Hepatocyte (in vitro differentiated cells): ENCODE results near the gene REN. TPM values are rescaled to one million over a fixed set of nuclear protein-coding genes. Genes with fewer than 3 reads are reported as not detected.

Experiments used
- DNase-seq: peaks from one replicate; pipeline ENCODE4 v3.0.0-alpha.2; 2016; ENCODE audit warnings: low spot score
- H2AFZ ChIP-seq: fragments of 200-600 bp; sonication (generic); 2 replicates; pipeline ENCODE4 v1.6.0; 2016; ENCODE audit warnings: antibody characterized with exemption, mild to moderate bottlenecking
- H3K27ac ChIP-seq: fragments of 200-600 bp; sonication (generic); 2 replicates; pipeline ENCODE4 v1.5.1; 2016; ENCODE audit warnings: mild to moderate bottlenecking
- H3K27me3 ChIP-seq: fragments of 200-600 bp; sonication (generic); 2 replicates; pipeline ENCODE4 v1.6.1; 2016
- H3K36me3 ChIP-seq: fragments of 200-600 bp; sonication (generic); replicated peaks from 2 replicates; pipeline ENCODE4 v1.5.1; 2016; ENCODE audit warnings: low read depth; ENCODE audit not compliant: insufficient read depth
- H3K4me1 ChIP-seq: fragments of 200-600 bp; sonication (generic); 2 replicates; pipeline ENCODE4 v1.5.1; 2016; ENCODE audit warnings: mild to moderate bottlenecking, moderate library complexity; ENCODE audit not compliant: insufficient read depth
- H3K4me2 ChIP-seq: fragments of 200-600 bp; sonication (generic); 2 replicates; pipeline ENCODE4 v1.6.0; 2016
- H3K4me3 ChIP-seq: fragments of 200-600 bp; sonication (generic); 2 replicates; pipeline ENCODE4 v1.5.1; 2016; ENCODE audit warnings: mild to moderate bottlenecking
- H3K79me2 ChIP-seq: fragments of 200-600 bp; sonication (generic); 2 replicates; pipeline ENCODE4 v1.6.0; 2017; ENCODE audit warnings: mild to moderate bottlenecking
- H3K9me2 ChIP-seq: fragments of 200-600 bp; sonication (generic); replicated peaks from 2 replicates; pipeline ENCODE4 v1.6.0; 2017; ENCODE audit warnings: mild to moderate bottlenecking; ENCODE audit not compliant: insufficient read depth
- H3K9me3 ChIP-seq: fragments of 200-600 bp; sonication (generic); 2 replicates; pipeline ENCODE4 v1.5.1; 2016; ENCODE audit warnings: low read depth, mild to moderate bottlenecking
- H4K20me1 ChIP-seq: fragments of 200-600 bp; sonication (generic); 2 replicates; pipeline ENCODE4 v1.6.0; 2016; ENCODE audit warnings: mild to moderate bottlenecking; ENCODE audit not compliant: insufficient read depth, poor library complexity, severe bottlenecking
- EZH2 ChIP-seq: fragments of 200-600 bp; sonication (generic); IDR thresholded peaks from 2 replicates; pipeline ENCODE4 v1.6.1; 2016; ENCODE audit warnings: antibody characterized with exemption, mild to moderate bottlenecking, borderline replicate concordance
- EZH2phosphoT487 ChIP-seq: fragments of 200-600 bp; sonication (generic); IDR thresholded peaks from one replicate; pipeline ENCODE4 v1.6.1; 2018; ENCODE audit warnings: antibody characterized with exemption, mild to moderate bottlenecking, low read depth, moderate library complexity; ENCODE audit not compliant: unreplicated experiment, severe bottlenecking
- WGBS: methylation state at CpG from one replicate; pipeline ENCODE4 v1.1.6; 2016; ENCODE audit warnings: low lambda C conversion rate; ENCODE audit errors: missing lambda C conversion rate; 5-methylcytosine and 5-hydroxymethylcytosine counted together
- polyA plus RNA-seq: library from polyadenylated mRNA; unstranded; fragments of >200 nt; fragmentation: Nextera tagmentation; extraction: Ambion mirVana; gene quantifications from 2 replicates; pipeline ENCODE4 v1.2.1, GENCODE V29; 2016
- total RNA-seq: library from RNA; depleted of rRNA; stranded (reverse); fragments of >200 nt; gene quantifications from 2 replicates; pipeline ENCODE4 v1.2.3, GENCODE V29; 2014
- TF ChIP-seq, protein P1 (sequence below): fragments of 200-600 bp; sonication (generic); IDR thresholded peaks from 2 replicates; pipeline ENCODE4 v1.5.1; 2016; ENCODE audit warnings: antibody characterized with exemption, mild to moderate bottlenecking; ENCODE audit not compliant: poor library complexity

REN gene
- total and polyA plus RNA-seq, 2 experiments from 2014 or later: 15.4 to 18.4 TPM

DNA sequence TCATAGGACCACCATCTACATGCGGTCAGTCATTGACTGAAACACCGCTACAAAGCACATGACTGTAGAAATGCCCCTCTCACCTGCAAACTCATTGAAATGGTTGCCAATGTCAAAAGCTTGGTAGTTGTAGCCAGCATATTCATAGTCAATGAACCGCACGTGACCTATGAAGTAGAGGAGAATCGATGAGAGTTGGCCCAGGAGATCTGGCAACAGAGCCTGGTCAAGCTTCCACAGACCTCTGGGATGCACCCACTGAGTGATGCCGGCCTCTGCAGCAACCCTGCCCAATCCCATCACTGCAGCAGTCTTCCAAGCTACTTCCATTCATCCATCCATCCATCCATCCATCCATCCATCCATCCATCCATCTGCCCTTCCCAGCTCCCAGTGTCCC, 26.2 kb downstream of the REN start:
- Histone ChIP-seq H3K27ac (no peak overlapping the region), H3K27me3 (no peaks in the 10 kb centered on the region), H3K4me3 (no peak overlapping the region), H3K4me1 (no peaks in the 10 kb centered on the region), H3K79me2 (no peaks in the 10 kb centered on the region), H3K36me3 (no peaks in the 10 kb centered on the region), H3K9me2 (no peaks in the 10 kb centered on the region), H4K20me1 (no peaks in the 10 kb centered on the region), H2AFZ (no peak overlapping the region), H3K4me2 (no peak overlapping the region), H3K9me3 (no peaks in the 10 kb centered on the region)
- WGBS: 98% methylated on average over 6 of the region's 6 CpGs
- TF ChIP-seq, protein P1, sequence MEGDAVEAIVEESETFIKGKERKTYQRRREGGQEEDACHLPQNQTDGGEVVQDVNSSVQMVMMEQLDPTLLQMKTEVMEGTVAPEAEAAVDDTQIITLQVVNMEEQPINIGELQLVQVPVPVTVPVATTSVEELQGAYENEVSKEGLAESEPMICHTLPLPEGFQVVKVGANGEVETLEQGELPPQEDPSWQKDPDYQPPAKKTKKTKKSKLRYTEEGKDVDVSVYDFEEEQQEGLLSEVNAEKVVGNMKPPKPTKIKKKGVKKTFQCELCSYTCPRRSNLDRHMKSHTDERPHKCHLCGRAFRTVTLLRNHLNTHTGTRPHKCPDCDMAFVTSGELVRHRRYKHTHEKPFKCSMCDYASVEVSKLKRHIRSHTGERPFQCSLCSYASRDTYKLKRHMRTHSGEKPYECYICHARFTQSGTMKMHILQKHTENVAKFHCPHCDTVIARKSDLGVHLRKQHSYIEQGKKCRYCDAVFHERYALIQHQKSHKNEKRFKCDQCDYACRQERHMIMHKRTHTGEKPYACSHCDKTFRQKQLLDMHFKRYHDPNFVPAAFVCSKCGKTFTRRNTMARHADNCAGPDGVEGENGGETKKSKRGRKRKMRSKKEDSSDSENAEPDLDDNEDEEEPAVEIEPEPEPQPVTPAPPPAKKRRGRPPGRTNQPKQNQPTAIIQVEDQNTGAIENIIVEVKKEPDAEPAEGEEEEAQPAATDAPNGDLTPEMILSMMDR: no peak
- TF ChIP-seq EZH2 (no peak), EZH2phosphoT487 (no peak)
- no peak for DNase-seq

DNA sequence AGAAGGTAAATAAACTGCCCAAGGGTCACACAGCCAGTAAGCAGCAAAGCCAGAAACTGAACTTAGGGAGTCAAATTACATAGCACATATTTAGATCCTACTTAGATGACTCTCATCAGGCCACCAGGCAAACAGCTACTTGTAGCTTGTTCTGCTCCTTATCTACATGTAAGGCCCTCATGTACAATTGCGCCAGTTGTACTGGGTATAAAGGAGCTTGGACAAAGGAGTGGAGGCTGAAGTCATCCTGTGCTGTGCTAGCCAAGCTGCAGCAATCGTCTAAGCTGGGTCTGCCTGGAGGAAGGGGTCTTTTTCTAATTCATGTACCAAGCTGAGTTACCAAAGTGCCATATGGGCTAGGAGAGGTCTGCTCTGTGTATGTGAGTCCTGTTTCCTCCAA, 27.0 kb downstream of the REN start:
- Histone ChIP-seq H3K4me1 (no peaks in the 10 kb centered on the region), H3K9me2 (no peaks in the 10 kb centered on the region), H2AFZ (no peak overlapping the region), H4K20me1 (no peaks in the 10 kb centered on the region), H3K27me3 (no peaks in the 10 kb centered on the region), H3K36me3 (no peaks in the 10 kb centered on the region), H3K4me2 (no peak overlapping the region), H3K4me3 (no peak overlapping the region), H3K27ac (no peak overlapping the region), H3K79me2 (no peaks in the 10 kb centered on the region), H3K9me3 (no peaks in the 10 kb centered on the region)
- no peak for DNase-seq
- WGBS: 94% methylated on average over 2 of the region's 2 CpGs
- TF ChIP-seq EZH2: no peak

DNA sequence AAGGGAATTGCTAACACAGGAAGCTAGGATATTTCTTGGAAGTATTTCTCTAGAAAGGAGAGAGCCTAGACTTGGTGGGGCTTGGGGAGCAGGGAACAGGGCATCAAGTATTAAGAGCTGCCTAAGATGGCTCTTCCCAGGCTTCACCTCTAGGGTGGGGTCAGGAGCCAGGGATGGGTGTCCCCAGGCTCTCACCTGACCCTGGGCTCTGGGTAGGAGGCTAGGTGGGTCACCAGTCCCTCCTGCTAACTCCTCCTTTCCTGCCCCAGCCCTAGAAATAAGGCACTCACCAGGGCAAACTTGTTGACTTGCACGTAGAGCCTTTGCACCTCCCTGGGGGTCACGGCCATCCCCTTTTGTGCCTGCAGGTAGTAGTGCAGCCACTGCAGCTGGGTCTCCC, 29.3 kb downstream of the REN start:
- TF ChIP-seq, protein P1: no peak
- no peaks in the 10 kb centered on the region for H3K36me3 ChIP-seq

DNA sequence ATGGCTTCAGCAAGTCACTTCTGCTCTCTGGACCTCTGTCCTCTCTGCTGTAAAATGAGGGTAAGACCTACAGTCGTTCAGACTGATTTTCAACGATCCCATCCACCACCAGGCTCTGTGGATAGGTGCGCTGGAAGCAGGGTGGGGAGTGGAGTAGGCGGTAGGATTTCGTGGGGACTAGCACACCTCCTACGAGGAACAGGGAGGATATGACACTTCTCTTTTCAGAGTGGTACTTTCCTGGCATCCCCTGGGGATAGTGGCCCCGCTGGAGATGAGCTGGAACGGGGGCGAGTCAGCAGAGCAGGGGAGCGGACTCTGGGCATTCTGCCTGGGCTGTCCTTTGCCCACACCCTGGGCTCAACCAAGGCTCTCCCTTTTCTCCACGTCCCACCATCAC, 32.0 kb downstream of the REN start:
- Histone ChIP-seq H3K4me2 (no peak overlapping the region), H3K79me2 (no peaks in the 10 kb centered on the region), H3K4me1 (peaks cover 15% of the 10 kb centered on the region), H3K27ac (no peak overlapping the region), H2AFZ (no peak overlapping the region), H3K27me3 (no peaks in the 10 kb centered on the region), H3K9me2 (no peaks in the 10 kb centered on the region), H4K20me1 (no peaks in the 10 kb centered on the region), H3K36me3 (no peaks in the 10 kb centered on the region), H3K4me3 (no peak overlapping the region), H3K9me3 (no peaks in the 10 kb centered on the region)
- WGBS: 87% methylated on average over 11 of the region's 11 CpGs
- no peak for DNase-seq
- TF ChIP-seq, protein P1: no peak
- no peak for TF ChIP-seq EZH2

More for the DNA sequence above, 29.3 kb downstream of the REN start:
- Histone ChIP-seq H4K20me1 (no peaks in the 10 kb centered on the region), H3K27me3 (no peaks in the 10 kb centered on the region), H3K9me2 (no peaks in the 10 kb centered on the region), H3K79me2 (no peaks in the 10 kb centered on the region), H2AFZ (no peak overlapping the region), H3K4me1 (no peaks in the 10 kb centered on the region), H3K27ac (no peak overlapping the region), H3K4me2 (no peak overlapping the region), H3K4me3 (no peak overlapping the region), H3K9me3 (no peaks in the 10 kb centered on the region)
- no peak for DNase-seq
- WGBS: 86% methylated on average over 2 of the region's 2 CpGs
